Loucy (cell line): ENCODE results near the gene WWTR1.

Experiments used
- EZH2phosphoT487 ChIP-seq: fragments of 200-600 bp; IDR thresholded peaks from 2 replicates; pipeline ENCODE4 v1.6.1; 2018; ENCODE audit warnings: antibody characterized with exemption, mild to moderate bottlenecking, moderate library complexity, borderline replicate concordance
- TF ChIP-seq, protein P1 (sequence below): fragments of 200-600 bp; sonication (generic); conservative IDR thresholded peaks from 2 replicates; pipeline ENCODE4 v1.5.1; 2014; ENCODE audit warnings: mild to moderate bottlenecking, antibody characterized with exemption, low read length

DNA sequence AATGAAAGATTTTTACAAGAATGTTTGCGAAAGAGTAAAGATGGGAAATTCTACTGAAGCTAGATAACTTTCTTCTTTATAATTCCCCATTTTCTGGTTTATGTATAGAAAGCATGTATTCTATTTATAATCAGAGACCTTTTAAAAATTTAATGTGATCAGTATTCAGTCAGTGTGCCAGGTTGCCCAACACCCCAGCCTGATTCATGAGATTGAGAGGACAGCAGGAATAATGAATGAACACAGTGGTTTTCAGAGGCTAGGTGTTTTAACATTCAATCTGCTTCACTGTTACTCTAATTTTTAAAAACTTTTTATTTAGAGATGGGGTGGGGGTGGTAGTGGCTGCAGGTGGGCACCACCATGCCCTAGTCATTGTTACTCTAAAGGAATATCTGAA lies 4.7 kb downstream of the WWTR1 start:
- TF ChIP-seq, protein P1, sequence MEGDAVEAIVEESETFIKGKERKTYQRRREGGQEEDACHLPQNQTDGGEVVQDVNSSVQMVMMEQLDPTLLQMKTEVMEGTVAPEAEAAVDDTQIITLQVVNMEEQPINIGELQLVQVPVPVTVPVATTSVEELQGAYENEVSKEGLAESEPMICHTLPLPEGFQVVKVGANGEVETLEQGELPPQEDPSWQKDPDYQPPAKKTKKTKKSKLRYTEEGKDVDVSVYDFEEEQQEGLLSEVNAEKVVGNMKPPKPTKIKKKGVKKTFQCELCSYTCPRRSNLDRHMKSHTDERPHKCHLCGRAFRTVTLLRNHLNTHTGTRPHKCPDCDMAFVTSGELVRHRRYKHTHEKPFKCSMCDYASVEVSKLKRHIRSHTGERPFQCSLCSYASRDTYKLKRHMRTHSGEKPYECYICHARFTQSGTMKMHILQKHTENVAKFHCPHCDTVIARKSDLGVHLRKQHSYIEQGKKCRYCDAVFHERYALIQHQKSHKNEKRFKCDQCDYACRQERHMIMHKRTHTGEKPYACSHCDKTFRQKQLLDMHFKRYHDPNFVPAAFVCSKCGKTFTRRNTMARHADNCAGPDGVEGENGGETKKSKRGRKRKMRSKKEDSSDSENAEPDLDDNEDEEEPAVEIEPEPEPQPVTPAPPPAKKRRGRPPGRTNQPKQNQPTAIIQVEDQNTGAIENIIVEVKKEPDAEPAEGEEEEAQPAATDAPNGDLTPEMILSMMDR, result no peak
- TF ChIP-seq EZH2phosphoT487, result no peak
